ENCODE results near the gene SPDYE2. TPM values are rescaled to one million over a fixed set of nuclear protein-coding genes. Genes with fewer than 3 reads are reported as not detected.
A peak's percentile ranks its signal among the peaks of the same experiment; 100 is the strongest.
"Not testable (repeated sequence)": the region's sequence is repeated elsewhere in the genome, so short reads cannot be mapped to it uniquely, and the experiment has no call there.

SPDYE2 gene, protein sequence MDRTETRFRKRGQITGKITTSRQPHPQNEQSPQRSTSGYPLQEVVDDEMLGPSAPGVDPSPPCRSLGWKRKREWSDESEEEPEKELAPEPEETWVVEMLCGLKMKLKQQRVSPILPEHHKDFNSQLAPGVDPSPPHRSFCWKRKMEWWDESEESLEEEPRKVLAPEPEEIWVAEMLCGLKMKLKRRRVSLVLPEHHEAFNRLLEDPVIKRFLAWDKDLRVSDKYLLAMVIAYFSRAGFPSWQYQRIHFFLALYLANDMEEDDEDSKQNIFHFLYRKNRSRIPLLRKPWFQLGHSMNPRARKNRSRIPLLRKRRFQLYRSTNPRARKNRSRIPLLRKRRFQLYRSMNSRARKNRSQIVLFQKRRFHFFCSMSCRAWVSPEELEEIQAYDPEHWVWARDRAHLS
- total RNA-seq = not detected

- DNase-seq (ENCODE audit: low spot score in 2 of 2); H3K9me3 ChIP-seq; H3K27ac ChIP-seq; H3K27me3 ChIP-seq; H3K36me3 ChIP-seq; intact Hi-C loops (cut with DNase I); H3K4me3 ChIP-seq; H3K4me1 ChIP-seq: not testable (repeated sequence)
Observed at GRCh38 chr7:102550808-102551422, at the start of gene SPDYE2. SPDYE2 (plus strand) TSS chr7:102551226; CDS start chr7:102553256, 2,030 bp downstream.

- H3K9me3 ChIP-seq; H3K27me3 ChIP-seq; H3K27ac ChIP-seq; DNase-seq (ENCODE audit: low spot score in 2 of 2); H3K4me1 ChIP-seq; intact Hi-C loops (cut with DNase I); H3K36me3 ChIP-seq; H3K4me3 ChIP-seq: not testable (repeated sequence)
Observed at GRCh38 chr7:102503141-102503540, 47.9 kb upstream of the SPDYE2 start.

DNA sequence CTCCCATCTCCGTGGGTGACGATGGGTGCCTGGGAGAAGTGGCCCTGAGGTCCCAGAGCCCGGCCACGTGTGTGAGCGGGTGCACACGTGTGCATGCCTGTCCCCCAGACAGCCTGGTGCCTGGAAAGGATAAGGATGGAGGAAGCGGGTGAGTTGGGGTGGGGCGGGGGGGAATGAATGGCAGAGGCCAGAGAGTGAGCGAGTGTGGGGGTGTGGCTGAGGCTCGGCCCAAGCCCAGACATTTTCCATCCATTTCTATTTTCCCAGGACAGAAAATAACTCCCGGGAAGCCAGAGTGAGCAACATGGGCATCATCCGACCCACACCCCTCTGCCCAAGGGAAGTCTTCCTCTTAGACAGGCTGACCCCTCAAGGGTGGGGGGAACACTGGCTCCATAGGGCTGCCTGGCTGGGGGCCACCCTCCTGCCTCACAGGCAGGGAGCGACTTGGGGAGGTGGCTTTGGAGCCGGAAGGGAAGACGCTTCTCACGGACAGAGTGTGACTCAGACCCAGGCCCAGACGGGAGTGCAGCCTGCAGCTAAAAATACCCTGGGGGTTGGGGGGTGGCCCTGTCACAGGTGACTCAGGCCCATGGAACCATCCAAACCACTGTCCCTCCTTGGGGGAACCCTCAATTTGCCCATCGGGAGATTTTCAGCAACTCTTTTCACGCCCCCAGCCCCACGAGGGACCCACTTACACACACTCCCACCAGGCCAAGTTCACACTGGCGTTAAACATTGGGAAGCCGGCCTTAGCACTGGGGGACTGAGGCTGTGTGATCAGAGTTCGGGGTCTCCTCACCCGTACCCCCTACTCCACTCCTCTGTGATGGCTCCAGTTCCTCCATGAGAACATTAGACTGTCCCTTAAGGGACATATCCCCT, 45.5 kb upstream of the SPDYE2 start:
- H3K4me3 ChIP-seq; H3K4me1 ChIP-seq; H3K9me3 ChIP-seq; H3K36me3 ChIP-seq; H3K27me3 ChIP-seq; intact Hi-C loops (cut with DNase I): not testable (repeated sequence)
- peak overlapping the region; percentile 72 to 78 for H3K27ac ChIP-seq
- peak in 1 of 2 donors; percentile 65 for DNase-seq (ENCODE audit: low spot score in 2 of 2)

DNA sequence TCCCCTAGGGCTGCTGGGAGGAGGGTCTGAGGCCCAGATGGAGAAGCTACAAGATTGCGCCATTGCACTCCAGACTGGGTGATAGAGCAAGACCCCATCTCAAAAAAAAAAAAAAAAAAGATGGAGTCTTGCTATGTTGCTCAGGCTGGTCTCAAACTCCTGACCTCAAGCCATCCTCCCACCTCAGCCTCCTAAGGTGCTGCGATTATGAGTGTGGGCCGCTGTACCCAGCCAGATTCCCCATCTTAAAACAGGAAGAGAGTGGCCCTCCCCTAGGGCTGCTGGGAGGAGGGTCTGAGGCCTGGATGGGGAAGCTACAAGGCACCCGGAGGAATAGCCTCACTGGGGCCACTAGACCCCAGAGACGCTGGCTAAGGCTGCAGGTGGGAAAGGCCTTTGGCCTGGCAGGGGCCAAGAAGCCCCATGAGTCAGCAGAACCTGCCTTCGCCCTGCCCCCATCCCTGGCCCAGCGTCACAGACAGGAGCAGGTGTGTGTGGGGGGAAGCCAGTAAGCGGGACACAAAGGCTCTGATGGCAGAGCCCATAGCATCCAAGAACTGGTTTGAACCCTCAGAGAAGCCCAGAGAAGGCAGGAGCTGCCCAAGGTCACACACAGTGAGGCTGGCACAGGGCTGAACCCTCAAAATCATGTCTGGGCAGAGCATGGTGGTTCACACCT, 43.5 kb upstream of the SPDYE2 start:
- H3K4me1 ChIP-seq; H3K27ac ChIP-seq; H3K27me3 ChIP-seq; intact Hi-C loops (cut with DNase I); H3K4me3 ChIP-seq; H3K9me3 ChIP-seq; H3K36me3 ChIP-seq: not testable (repeated sequence)
- DNase-seq (ENCODE audit: low spot score in 2 of 2) = peak in 1 of 2 donors; percentile 34

- H3K4me3 ChIP-seq; H3K9me3 ChIP-seq; DNase-seq (ENCODE audit: low spot score in 2 of 2); intact Hi-C loops (cut with DNase I); H3K4me1 ChIP-seq; H3K36me3 ChIP-seq; H3K27me3 ChIP-seq; H3K27ac ChIP-seq: not testable (repeated sequence)
Observed at GRCh38 chr7:102510575-102510974, 40.5 kb upstream of the SPDYE2 start.

DNA sequence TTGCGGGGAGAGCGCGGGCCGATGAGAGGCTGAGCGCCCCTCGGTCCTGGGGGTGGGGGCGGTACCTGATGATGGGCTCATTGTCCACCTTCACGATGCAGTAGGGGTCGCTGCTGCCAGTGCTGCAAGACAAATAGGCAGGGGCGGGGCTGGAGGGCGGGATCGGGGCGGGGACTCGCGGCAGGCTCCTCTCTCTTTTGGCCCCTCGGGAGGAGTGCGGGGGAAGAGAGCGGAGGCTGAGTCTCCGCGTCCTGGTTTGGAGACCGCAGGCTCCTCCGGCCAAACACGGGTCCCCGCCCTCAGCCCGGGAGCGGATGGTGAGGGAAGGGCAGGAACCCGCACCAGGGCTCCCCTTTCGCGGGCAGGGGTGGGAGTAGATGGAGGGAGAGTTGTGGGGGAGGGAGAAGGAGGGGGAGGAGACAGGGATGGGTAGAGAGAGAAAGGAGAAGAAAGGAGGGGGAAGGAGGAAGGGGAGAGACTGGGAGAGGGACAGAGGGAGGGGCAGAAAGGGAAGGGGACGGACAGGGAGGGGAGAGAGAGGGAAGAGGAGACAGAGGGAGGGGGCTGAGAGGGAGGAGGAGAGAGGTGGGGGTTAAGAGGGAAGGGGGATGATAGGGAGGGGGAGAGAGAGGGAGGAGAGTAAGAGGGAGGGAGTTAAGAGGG, 39.0 kb upstream of the SPDYE2 start:
- H3K27me3 ChIP-seq; H3K27ac ChIP-seq; DNase-seq (ENCODE audit: low spot score in 2 of 2); H3K9me3 ChIP-seq; H3K36me3 ChIP-seq; intact Hi-C loops (cut with DNase I); H3K4me3 ChIP-seq; H3K4me1 ChIP-seq: not testable (repeated sequence)

GRCh38 chr7:102512642-102513221, 38.3 kb upstream of the SPDYE2 start:
- peak in 1 of 2 donors; percentile 70 for DNase-seq (ENCODE audit: low spot score in 2 of 2)
- H3K4me1 ChIP-seq; H3K36me3 ChIP-seq; H3K9me3 ChIP-seq; H3K27me3 ChIP-seq; intact Hi-C loops (cut with DNase I): not testable (repeated sequence)
- Histone ChIP-seq H3K4me3 (peak overlapping the region in 1 of 2 donors; percentile 35), H3K27ac (peak overlapping the region; percentile 75 to 85)

- H3K4me1 ChIP-seq; DNase-seq (ENCODE audit: low spot score in 2 of 2); H3K36me3 ChIP-seq; intact Hi-C loops (cut with DNase I); H3K4me3 ChIP-seq; H3K9me3 ChIP-seq; H3K27me3 ChIP-seq: not testable (repeated sequence)
- H3K27ac ChIP-seq = peak overlapping the region in 1 of 2 donors; percentile 74
Observed at GRCh38 chr7:102514881-102515721, 35.9 kb upstream of the SPDYE2 start.

DNA sequence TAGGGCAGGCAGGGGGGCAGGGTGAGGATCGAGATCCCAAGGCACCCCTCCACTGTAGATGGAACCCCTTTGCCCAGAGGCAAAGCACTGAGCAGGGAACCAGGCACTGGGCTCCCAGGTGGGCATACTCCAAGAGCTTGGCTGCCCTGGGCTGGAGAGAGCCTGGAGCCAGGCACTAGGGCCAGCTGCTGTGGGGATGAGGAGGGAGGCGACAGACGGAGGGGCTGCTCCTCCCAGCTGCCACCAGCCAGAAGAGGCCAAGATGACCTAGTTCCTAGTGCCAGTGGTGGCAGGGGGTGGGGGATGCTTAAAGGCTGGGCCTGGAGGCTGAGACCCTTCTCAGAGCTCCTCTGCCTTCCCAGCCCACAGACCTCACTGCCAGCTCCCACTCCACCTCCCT, 35.1 kb upstream of the SPDYE2 start:
- H3K4me3 ChIP-seq; intact Hi-C loops (cut with DNase I); DNase-seq (ENCODE audit: low spot score in 2 of 2); H3K9me3 ChIP-seq; H3K27me3 ChIP-seq; H3K36me3 ChIP-seq; H3K4me1 ChIP-seq; H3K27ac ChIP-seq: not testable (repeated sequence)

DNA sequence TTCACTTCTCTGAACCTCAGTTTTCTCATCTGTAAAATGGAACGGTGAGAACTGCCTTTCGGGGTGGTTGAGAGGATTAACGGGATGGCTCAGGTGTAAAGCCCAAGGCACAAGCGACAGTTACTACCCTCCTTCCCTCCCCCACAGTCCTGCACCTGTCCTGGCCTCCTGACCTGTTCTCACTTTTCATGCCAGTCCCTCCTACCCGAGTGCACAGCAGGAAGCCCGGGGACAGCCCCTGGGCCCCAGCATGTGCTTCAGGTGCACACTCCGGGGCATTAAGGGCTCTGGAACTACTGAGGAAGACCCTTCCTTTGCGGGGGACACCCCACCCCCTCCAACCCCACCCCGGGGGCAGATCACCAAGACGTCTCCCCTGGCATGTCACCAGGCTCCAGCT, 34.1 kb upstream of the SPDYE2 start:
- intact Hi-C loops (cut with DNase I); H3K27ac ChIP-seq; H3K9me3 ChIP-seq; DNase-seq (ENCODE audit: low spot score in 2 of 2); H3K4me1 ChIP-seq; H3K4me3 ChIP-seq; H3K36me3 ChIP-seq; H3K27me3 ChIP-seq: not testable (repeated sequence)

GRCh38 chr7:102517550-102518147, 33.4 kb upstream of the SPDYE2 start, which contains the start of gene RASA4B:
RASA4B (minus strand) TSS chr7:102517777; CDS start chr7:102517710, 67 bp downstream.
- H3K27ac ChIP-seq; intact Hi-C loops (cut with DNase I); H3K4me1 ChIP-seq; H3K36me3 ChIP-seq; H3K27me3 ChIP-seq; H3K9me3 ChIP-seq: not testable (repeated sequence)
- peak in 1 of 2 donors; percentile 40 for DNase-seq (ENCODE audit: low spot score in 2 of 2)
- H3K4me3 ChIP-seq = peak within 1 kb of the TSS in 1 of 2 donors; percentile 50

- DNase-seq (ENCODE audit: low spot score in 2 of 2); intact Hi-C loops (cut with DNase I); H3K36me3 ChIP-seq; H3K9me3 ChIP-seq; H3K4me3 ChIP-seq; H3K27ac ChIP-seq; H3K27me3 ChIP-seq; H3K4me1 ChIP-seq: not testable (repeated sequence)
Observed at GRCh38 chr7:102520797-102521196, 30.2 kb upstream of the SPDYE2 start.

All from ascending aorta (tissue), 2 donors.